Esophagus muscularis mucosa (tissue), 3 donors: ENCODE measurements around the gene TTI1.
"Not testable (repeated sequence)": the region's sequence is repeated elsewhere in the genome, so short reads cannot be mapped to it uniquely, and the experiment has no call there.

Source experiments
- CTCF ChIP-seq, 3 experiments: fragments of 200-600 bp in 2 of 3; fragments of 450-650 bp in 1 of 3; sonication (generic) in 2 of 3; IDR thresholded peaks; one replicate each; pipeline ENCODE4 v1.5.1; 2017 to 2019; ENCODE audit warnings: antibody characterized with exemption in 3 of 3, mild to moderate bottlenecking in 2 of 3, moderate library complexity in 1 of 3
- POLR2A ChIP-seq: fragments of 450-650 bp; IDR thresholded peaks from one replicate; pipeline ENCODE4 v1.6.1; 2017; ENCODE audit warnings: antibody characterized with exemption, moderate library complexity, mild to moderate bottlenecking, low read depth
- POLR2AphosphoS5 ChIP-seq, 2 donors: sonication (generic); formaldehyde crosslinking; IDR thresholded peaks; one replicate each; pipeline ENCODE4 v1.6.1; 2017; ENCODE audit warnings: antibody characterized with exemption in 2 of 2

GRCh38 chr20:38009416-38009815, 23.8 kb downstream of the TTI1 start:
- not testable (repeated sequence) for TF ChIP-seq CTCF (IDR thresholded peaks at IDR 0.05); POLR2A; POLR2AphosphoS5 (IDR thresholded peaks at IDR 0.05)
